HepG2 (cell line): ENCODE measurements around the gene CENPP. TPM values are rescaled to one million over a fixed set of nuclear protein-coding genes. Genes with fewer than 3 reads are reported as not detected.
A peak's percentile ranks its signal among the peaks of the same experiment; 100 is the strongest.

Source experiments
- BRD4 ChIP-seq: sonication (generic); formaldehyde crosslinking; IDR thresholded peaks from 2 replicates; pipeline ENCODE4 v1.4.0; 2020; ENCODE audit warnings: missing genetic modification reagents
- CCAR2 ChIP-seq: fragments of 200-400 bp; formaldehyde crosslinking; optimal IDR thresholded peaks from 2 replicates; pipeline ENCODE3; 2018; ENCODE audit warnings: low read depth, mild to moderate bottlenecking, low read length, moderate library complexity
- CREBL2 ChIP-seq: sonication (generic); formaldehyde crosslinking; IDR thresholded peaks from 2 replicates; pipeline ENCODE4 v1.8.1; 2023; ENCODE audit warnings: missing genetic modification reagents, mild to moderate bottlenecking, borderline replicate concordance
- GTF2F1 ChIP-seq: fragments of 150-350 bp; IDR thresholded peaks from 2 replicates; pipeline ENCODE4 v1.6.1; 2014; ENCODE audit warnings: low read length
- GZF1 ChIP-seq: sonication (generic); formaldehyde crosslinking; IDR thresholded peaks from 2 replicates; pipeline ENCODE4 v1.5.1; 2020; ENCODE audit warnings: mild to moderate bottlenecking, missing genetic modification reagents
- KDM4B ChIP-seq: sonication (generic); formaldehyde crosslinking; IDR thresholded peaks from 2 replicates; pipeline ENCODE4 v1.4.0; 2020; ENCODE audit warnings: missing genetic modification reagents
- KLF6 ChIP-seq: IDR thresholded peaks from 2 replicates; pipeline ENCODE4 v1.8.0; 2016; ENCODE audit warnings: missing biosample characterization, missing genetic modification reagents
- NCOR1 ChIP-seq: fragments of 200-600 bp; sonication (generic); IDR thresholded peaks from 2 replicates; pipeline ENCODE4 v1.7.0; 2017; ENCODE audit warnings: antibody characterized with exemption, low read length, borderline replicate concordance
- PCBP1 ChIP-seq: fragments of 200-400 bp; formaldehyde crosslinking; IDR thresholded peaks from 2 replicates; pipeline ENCODE4 v1.6.1; 2017; ENCODE audit warnings: mild to moderate bottlenecking, low read depth, low read length, borderline replicate concordance
- RFX5 ChIP-seq: IDR thresholded peaks from 2 replicates; pipeline ENCODE4 v1.6.1; 2011; ENCODE audit warnings: low read depth, low read length, improper control_type of control experiment
- SALL2 ChIP-seq: sonication (generic); formaldehyde crosslinking; IDR thresholded peaks from 2 replicates; pipeline ENCODE4 v1.8.1; 2023; ENCODE audit warnings: mild to moderate bottlenecking, missing genetic modification reagents, inconsistent platforms
- SP1 ChIP-seq, 2 experiments: fragments of 450-650 bp in 1 of 2; sonication (generic) in 1 of 2; formaldehyde crosslinking in 1 of 2; IDR thresholded peaks; 2 replicates each; pipeline versions ENCODE4 v1.4.0 to v1.6.1; 2016 to 2020; ENCODE audit warnings: missing genetic modification reagents in 1 of 2
- SP140L ChIP-seq: sonication (generic); formaldehyde crosslinking; IDR thresholded peaks from 2 replicates; pipeline ENCODE4 v1.4.0; 2020; ENCODE audit warnings: missing genetic modification reagents, borderline replicate concordance
- SRY ChIP-seq: sonication (generic); formaldehyde crosslinking; IDR thresholded peaks from 2 replicates; pipeline ENCODE4 v1.8.0; 2022; ENCODE audit warnings: mild to moderate bottlenecking, missing genetic modification reagents
- ZBTB7B ChIP-seq: sonication (generic); formaldehyde crosslinking; IDR thresholded peaks from 2 replicates; pipeline ENCODE4 v1.4.0; 2020; ENCODE audit warnings: missing genetic modification reagents
- ZNF280D ChIP-seq: sonication (generic); formaldehyde crosslinking; IDR thresholded peaks from 2 replicates; pipeline ENCODE4 v1.5.1; 2020; ENCODE audit warnings: mild to moderate bottlenecking, missing genetic modification reagents
- ZNF333 ChIP-seq: sonication (generic); formaldehyde crosslinking; IDR thresholded peaks from 2 replicates; pipeline ENCODE4 v1.4.0; 2020; ENCODE audit warnings: mild to moderate bottlenecking, missing genetic modification reagents, borderline replicate concordance
- ZNF468 ChIP-seq: sonication (generic); formaldehyde crosslinking; IDR thresholded peaks from 2 replicates; pipeline ENCODE4 v1.8.0; 2022; ENCODE audit warnings: mild to moderate bottlenecking, moderate library complexity, missing genetic modification reagents
- ZNF546 ChIP-seq: sonication (generic); formaldehyde crosslinking; conservative IDR thresholded peaks from 2 replicates; pipeline ENCODE4 v1.8.1; 2023; ENCODE audit warnings: mild to moderate bottlenecking, missing genetic modification reagents
- ZNF589 ChIP-seq: sonication (generic); formaldehyde crosslinking; conservative IDR thresholded peaks from 2 replicates; pipeline ENCODE4 v1.8.0; 2022; ENCODE audit warnings: mild to moderate bottlenecking, moderate library complexity, missing genetic modification reagents
- ZNF597 ChIP-seq: sonication (generic); formaldehyde crosslinking; IDR thresholded peaks from 2 replicates; pipeline ENCODE4 v1.5.0; 2020; ENCODE audit warnings: missing genetic modification reagents
- ZNF614 ChIP-seq: IDR thresholded peaks from 2 replicates; pipeline ENCODE4 v1.6.1; 2018; ENCODE audit warnings: missing biosample characterization, missing genetic modification reagents, inconsistent platforms, borderline replicate concordance
- ZNF672 ChIP-seq: sonication (generic); formaldehyde crosslinking; IDR thresholded peaks from 2 replicates; pipeline ENCODE4 v1.8.1; 2022; ENCODE audit warnings: missing genetic modification reagents
- ZNF687 ChIP-seq: sonication (generic); formaldehyde crosslinking; IDR thresholded peaks from 2 replicates; pipeline ENCODE4 v1.5.1; 2020; ENCODE audit warnings: mild to moderate bottlenecking, missing genetic modification reagents, moderate library complexity
- polyA plus RNA-seq, 8 experiments: library from polyadenylated mRNA; depleted of rRNA in 3 of 8; stranded (reverse) in 7 of 8; unstranded in 1 of 8; fragments of >200 nt; fragmentation: Illumina TruSeq in 4 of 8; extraction: Trizol in 4 of 8; gene quantifications; 2 replicates each; pipeline versions ENCODE4 v1.2.1 to v1.2.3, GENCODE V29; 2011 to 2016; ENCODE audit warnings: low read depth in 4 of 8, missing spikeins in 1 of 8, mixed read lengths in 1 of 8; ENCODE audit not compliant: insufficient read depth in 1 of 8
- total RNA-seq, 5 experiments: library from RNA; depleted of rRNA; stranded (reverse); fragments of >200 nt; fragmentation: Illumina TruSeq; extraction: Trizol; gene quantifications; 2 replicates each; pipeline ENCODE4 v1.2.3, GENCODE V29; 2016; ENCODE audit warnings: low read depth in 1 of 5

CENPP gene
- total and polyA plus RNA-seq, 2 of the 13 experiments (the other 11 are each of a cell fraction or from before 2014, with no cell fraction given) = 2.0 to 11.4 TPM

GRCh38 chr9:92608909-92609445, 283.2 kb downstream of the CENPP start (continued):
- no peak for TF ChIP-seq RFX5
- no peak for TF ChIP-seq KDM4B (CRISPR knock-in tag)
- no peak for TF ChIP-seq ZNF672 (CRISPR knock-in tag)
- 0 out of 2 replicates have a peak, but pooled peaks have one; percentile 57 for TF ChIP-seq ZNF280D (CRISPR knock-in tag)
- no peak for TF ChIP-seq ZNF468 (CRISPR knock-in tag)
- peak; percentile 88 for TF ChIP-seq ZNF687 (CRISPR knock-in tag)
- TF ChIP-seq ZBTB7B (CRISPR knock-in tag) = no peak
- no peak for TF ChIP-seq ZNF589 (CRISPR knock-in tag)
- TF ChIP-seq SALL2 (CRISPR knock-in tag) = no peak
- no peak for TF ChIP-seq ZNF546 (CRISPR knock-in tag)
- no peak for TF ChIP-seq SP140L (CRISPR knock-in tag)
- no peak for TF ChIP-seq GTF2F1
- no peak for TF ChIP-seq NCOR1
- TF ChIP-seq CCAR2 = no peak
- TF ChIP-seq SRY (CRISPR knock-in tag) = no peak
- no peak for TF ChIP-seq SP1 (IDR thresholded peaks at IDR 0.05)
- no peak for TF ChIP-seq SP1 (CRISPR knock-in tag; IDR thresholded peaks at IDR 0.05)
- no peak for TF ChIP-seq CREBL2
- TF ChIP-seq BRD4 = no peak
- no peak for TF ChIP-seq KLF6
- no peak for TF ChIP-seq ZNF597 (CRISPR knock-in tag)
- no peak for TF ChIP-seq GZF1 (CRISPR knock-in tag)
- no peak for TF ChIP-seq ZNF333 (CRISPR knock-in tag)
- no peak for TF ChIP-seq ZNF614 (CRISPR knock-in tag)
- no peak for TF ChIP-seq PCBP1
